CD4-positive, alpha-beta memory T cell (primary cell): Measurements from ENCODE around the gene RSL24D1. TPM values are rescaled to one million over a fixed set of nuclear protein-coding genes. Genes with fewer than 3 reads are reported as not detected.

Experiments
- CTCF ChIA-PET: fragments of 350-600 bp; sonication (Branson Sonifier 250); formaldehyde crosslinking; loops from one replicate; lab custom pipeline; 2021; ENCODE audit warnings: inconsistent platforms; ENCODE audit not compliant: partially characterized antibody; lab: Charles Lee
- POLR2A ChIA-PET: fragments of 350-600 bp; sonication (Branson Sonifier 250); formaldehyde crosslinking; loops from one replicate; lab custom pipeline; 2021; ENCODE audit not compliant: partially characterized antibody; lab: Charles Lee
- DNase-seq, 5 donors: peaks; one replicate each; pipeline versions ENCODE4 v3.0.0 to v3.0.0-alpha.2; 2020 to 2022; ENCODE audit warnings: mixed read lengths in 1 of 5
- H3K27ac ChIP-seq: one replicate; pipeline ENCODE4 v1.7.0; 2013; ENCODE audit warnings: low read depth, low read length
- H3K27me3 ChIP-seq: 2 replicates; pipeline ENCODE4 v1.7.0; 2013; ENCODE audit warnings: mild to moderate bottlenecking, low read length, moderate library complexity; ENCODE audit not compliant: insufficient read depth
- H3K36me3 ChIP-seq: 2 replicates; pipeline ENCODE4 v1.7.0; 2013; ENCODE audit warnings: mild to moderate bottlenecking, low read length, moderate library complexity; ENCODE audit not compliant: insufficient read depth
- H3K4me1 ChIP-seq: 2 replicates; pipeline ENCODE4 v1.7.0; 2013; ENCODE audit warnings: mild to moderate bottlenecking, low read length, moderate library complexity; ENCODE audit not compliant: insufficient read depth
- H3K4me3 ChIP-seq, 2 donors: one replicate each; pipeline ENCODE4 v1.7.0; 2013; ENCODE audit warnings: low read length in 2 of 2, mild to moderate bottlenecking in 1 of 2
- H3K9me3 ChIP-seq, 2 donors: one replicate each; pipeline ENCODE4 v1.7.0; 2013; ENCODE audit warnings: low read length in 2 of 2, control low read depth in 1 of 2; ENCODE audit not compliant: control insufficient read depth in 1 of 2
- H3K27ac Mint-ChIP-seq, 7 donors: one replicate each; pipeline ENCODE4 v1.8.0; 2020 to 2021; ENCODE audit warnings: mixed read lengths in 7 of 7, mild to moderate bottlenecking in 6 of 7, inconsistent platforms in 3 of 7, moderate library complexity in 3 of 7
- H3K27me3 Mint-ChIP-seq, 2 donors: one replicate each; pipeline ENCODE4 v1.8.0; 2020 to 2021; ENCODE audit warnings: mixed read lengths in 2 of 2
- H3K36me3 Mint-ChIP-seq, 2 donors: one replicate each; pipeline ENCODE4 v1.8.0; 2020 to 2021; ENCODE audit warnings: mixed read lengths in 2 of 2, inconsistent platforms in 1 of 2, mild to moderate bottlenecking in 1 of 2
- H3K4me1 Mint-ChIP-seq, 4 donors: one replicate each; pipeline ENCODE4 v1.8.0; 2020 to 2021; ENCODE audit warnings: mixed read lengths in 4 of 4, mild to moderate bottlenecking in 1 of 4
- H3K4me3 Mint-ChIP-seq, 8 donors: one replicate each; pipeline ENCODE4 v1.8.0; 2020 to 2021; ENCODE audit warnings: mixed read lengths in 8 of 8, mild to moderate bottlenecking in 7 of 8, moderate library complexity in 6 of 8, inconsistent platforms in 3 of 8
- H3K9me3 Mint-ChIP-seq, 8 donors: one replicate each; pipeline ENCODE4 v1.8.0; 2020 to 2021; ENCODE audit warnings: mixed read lengths in 8 of 8, mild to moderate bottlenecking in 5 of 8, inconsistent platforms in 3 of 8, moderate library complexity in 1 of 8
- intact Hi-C: fragments of 100-400 bp; cut with micrococcal nuclease; formaldehyde crosslinking; loops from one replicate; pipeline ENCODE4 v1.15.1; 2023
- polyA plus RNA-seq, 2 donors: library from polyadenylated mRNA; unstranded; fragments of 300-500 nt; fragmentation: Illumina TruSeq; gene quantifications; one replicate each; pipeline ENCODE4 v1.2.3, GENCODE V29; 2021
- total RNA-seq, 2 experiments: library from RNA; stranded (reverse); gene quantifications; one replicate each; pipeline ENCODE4 v1.2.3, GENCODE V29; 2021

Gene RSL24D1
- total and polyA plus RNA-seq, 4 experiments from 2014 or later: 82.6 to 153 (median 105) TPM

- Mint-ChIP-seq H3K36me3 (peaks cover 12% of the 10 kb centered on the region in 2 donors), H3K4me1 (peaks cover 41 to 65% (median 53%) of the 10 kb centered on the region in 4 donors), H3K9me3 (no peaks in the 10 kb centered on the region), H3K4me3 (no peak overlapping the region), H3K27ac (peak overlapping the region in 5 of 7 donors; percentile 31 to 77 (median 68)), H3K27me3 (no peaks in the 10 kb centered on the region)
- Histone ChIP-seq H3K4me3 (no peak overlapping the region), H3K9me3 (no peaks in the 10 kb centered on the region), H3K27me3 (no peaks in the 10 kb centered on the region), H3K36me3 (no peaks in the 10 kb centered on the region), H3K27ac (no peak overlapping the region), H3K4me1 (peaks cover 55% of the 10 kb centered on the region)
- no peak for DNase-seq
- POLR2A ChIA-PET: interaction anchor here (1.5 to 1.7 kb wide), 3 partner anchors 24 to 67 kb away, joined by 6 to 7 read pairs (median 7); partner anchors contain the start of gene RSL24D1
- intact Hi-C loops: no loop called here
- CTCF ChIA-PET: interaction anchor here (0.6 to 1.9 kb wide), 5 partner anchors 14 to 219 kb away, joined by 3 to 7 read pairs (median 4); no protein-coding TSS in a partner anchor
Observed at GRCh38 chr15:55220606-55221005, 23.9 kb upstream of the RSL24D1 start.

GRCh38 chr15:55218056-55218455, 21.3 kb upstream of the RSL24D1 start:
- H3K27ac Mint-ChIP-seq: peak overlapping the region in 3 of 7 donors; percentile 19 to 46 (median 28)
- ChIA-PET CTCF (interaction anchor here (0.8 to 6.1 kb wide), 23 partner anchors 10 to 222 kb away, joined by 3 to 159 read pairs (median 6); partner anchors contain the start of genes CCPG1, PIERCE2, PIGB and PIGBOS1), POLR2A (interaction anchor here (0.8 to 1.4 kb wide), 5 partner anchors 22 to 73 kb away, joined by 3 to 5 read pairs (median 3); partner anchors contain the start of gene RSL24D1)
- no peak for DNase-seq
- Histone ChIP-seq H3K27ac (no peak overlapping the region), H3K36me3 (no peaks in the 10 kb centered on the region), H3K9me3 (no peaks in the 10 kb centered on the region), H3K4me1 (peaks cover 30% of the 10 kb centered on the region), H3K27me3 (no peaks in the 10 kb centered on the region), H3K4me3 (no peak overlapping the region)
- peaks cover 6 to 18% of the 10 kb centered on the region in 2 donors for H3K36me3 Mint-ChIP-seq
- no peak overlapping the region for H3K4me3 Mint-ChIP-seq
- peaks cover 25 to 40% (median 34%) of the 10 kb centered on the region in 4 donors for H3K4me1 Mint-ChIP-seq
- H3K27me3 Mint-ChIP-seq: no peaks in the 10 kb centered on the region
- no peaks in the 10 kb centered on the region for H3K9me3 Mint-ChIP-seq
- intact Hi-C loops: loop anchor here (5.0 kb wide), 1 partner anchor 39 kb away; no protein-coding TSS in a partner anchor

- POLR2A ChIA-PET: interaction anchor here (0.7 kb wide), 1 partner anchor 8 kb away, joined by 3 read pairs; the partner anchor contains the start of gene RSL24D1
- H3K4me3 Mint-ChIP-seq: no peak overlapping the region
- intact Hi-C loops: no loop called here
- no peak for DNase-seq
- H3K27me3 Mint-ChIP-seq: no peaks in the 10 kb centered on the region
- H3K9me3 Mint-ChIP-seq: no peaks in the 10 kb centered on the region
- peaks cover 14 to 23% of the 10 kb centered on the region in 2 donors for H3K36me3 Mint-ChIP-seq
- Histone ChIP-seq H3K36me3 (peaks cover 13% of the 10 kb centered on the region), H3K4me3 (no peak overlapping the region), H3K27ac (no peak overlapping the region), H3K4me1 (no peaks in the 10 kb centered on the region), H3K9me3 (no peaks in the 10 kb centered on the region), H3K27me3 (no peaks in the 10 kb centered on the region)
- H3K4me1 Mint-ChIP-seq: peaks cover 0 to 2% (median 0%) of the 10 kb centered on the region in 4 donors
- H3K27ac Mint-ChIP-seq: no peak overlapping the region
- CTCF ChIA-PET: interaction anchor here (1.4 kb wide), 1 partner anchor 11 kb away, joined by 4 read pairs; no protein-coding TSS in a partner anchor
Observed at GRCh38 chr15:55204464-55204863, 7.7 kb upstream of the RSL24D1 start.

GRCh38 chr15:55202206-55202605, 5.5 kb upstream of the RSL24D1 start:
- Mint-ChIP-seq H3K27ac (peak overlapping the region in 1 of 7 donors; percentile 6), H3K4me1 (peaks cover 0 to 6% (median 3%) of the 10 kb centered on the region in 4 donors), H3K9me3 (peaks cover 0 to 4% (median 0%) of the 10 kb centered on the region in 8 donors), H3K4me3 (no peak overlapping the region), H3K36me3 (peaks cover 14 to 18% of the 10 kb centered on the region in 2 donors), H3K27me3 (no peaks in the 10 kb centered on the region)
- CTCF ChIA-PET: interaction anchor here (1.2 kb wide), 1 partner anchor 206 kb away, joined by 4 read pairs; the partner anchor contains the start of genes CCPG1 and PIERCE2
- H3K27ac ChIP-seq: no peak overlapping the region
- intact Hi-C loops: no loop called here
- peaks cover 13% of the 10 kb centered on the region for H3K36me3 ChIP-seq
- H3K4me1 ChIP-seq: peaks cover 11% of the 10 kb centered on the region
- POLR2A ChIA-PET: no interaction called here
- H3K27me3 ChIP-seq: no peaks in the 10 kb centered on the region
- no peak for DNase-seq
- H3K4me3 ChIP-seq: no peak overlapping the region
- H3K9me3 ChIP-seq: no peaks in the 10 kb centered on the region

GRCh38 chr15:55198706-55199105, 2.0 kb upstream of the RSL24D1 start:
- Mint-ChIP-seq H3K9me3 (peaks cover 0 to 4% (median 0%) of the 10 kb centered on the region in 8 donors), H3K4me1 (peaks cover 0 to 6% (median 3%) of the 10 kb centered on the region in 4 donors), H3K4me3 (peak overlapping the region in 6 of 8 donors; percentile 9 to 58 (median 37)), H3K27me3 (no peaks in the 10 kb centered on the region), H3K27ac (peak overlapping the region in 5 of 7 donors; percentile 29 to 83 (median 82)), H3K36me3 (peaks cover 0 to 14% of the 10 kb centered on the region in 2 donors)
- ChIA-PET CTCF (interaction anchor here (2.8 kb wide), 1 partner anchor 120 kb away, joined by 14 read pairs; the partner anchor contains the start of genes PIGB and PIGBOS1), POLR2A (interaction anchor here (3.9 kb wide), 1 partner anchor 120 kb away, joined by 48 read pairs; the partner anchor contains the start of genes PIGB and PIGBOS1)
- Histone ChIP-seq H3K9me3 (no peaks in the 10 kb centered on the region), H3K4me1 (peaks cover 33% of the 10 kb centered on the region), H3K27me3 (no peaks in the 10 kb centered on the region), H3K4me3 (no peak overlapping the region), H3K36me3 (no peaks in the 10 kb centered on the region), H3K27ac (no peak overlapping the region)
- no peak for DNase-seq
- intact Hi-C loops: loop anchor here (5.0 kb wide), 1 partner anchor 239 kb away; no protein-coding TSS in a partner anchor

GRCh38 chr15:55197719-55198118, 978 bp upstream of the RSL24D1 start:
- intact Hi-C loops: loop anchor here (1.0 to 5.0 kb wide), 6 partner anchors 20 to 1047 kb away; partner anchors contain the start of genes CCPG1, PIERCE2, PIGB and PIGBOS1
- Histone ChIP-seq H3K4me1 (peaks cover 40% of the 10 kb centered on the region), H3K36me3 (no peaks in the 10 kb centered on the region), H3K27me3 (no peaks in the 10 kb centered on the region), H3K4me3 (peak overlapping the region; percentile 90 to 97), H3K9me3 (no peaks in the 10 kb centered on the region), H3K27ac (peak overlapping the region; percentile 87)
- ChIA-PET POLR2A (interaction anchor here (0.7 to 3.9 kb wide), 16 partner anchors 10 to 1047 kb away, joined by 3 to 48 read pairs (median 6); partner anchors contain the start of genes CCPG1, PIERCE2, PIGB and PIGBOS1), CTCF (interaction anchor here (0.7 to 2.8 kb wide), 9 partner anchors 9 to 242 kb away, joined by 3 to 17 read pairs (median 6); partner anchors contain the start of genes CCPG1, PIERCE2, PIGB and PIGBOS1)
- Mint-ChIP-seq H3K27me3 (no peaks in the 10 kb centered on the region), H3K36me3 (peaks cover 0 to 13% of the 10 kb centered on the region in 2 donors), H3K27ac (no peak overlapping the region), H3K9me3 (peaks cover 0 to 4% (median 0%) of the 10 kb centered on the region in 8 donors), H3K4me1 (peaks cover 0 to 13% (median 9%) of the 10 kb centered on the region in 4 donors), H3K4me3 (no peak overlapping the region)
- no peak for DNase-seq
